ENCODE results near the gene BAIAP2.

Gene BAIAP2

DNA sequence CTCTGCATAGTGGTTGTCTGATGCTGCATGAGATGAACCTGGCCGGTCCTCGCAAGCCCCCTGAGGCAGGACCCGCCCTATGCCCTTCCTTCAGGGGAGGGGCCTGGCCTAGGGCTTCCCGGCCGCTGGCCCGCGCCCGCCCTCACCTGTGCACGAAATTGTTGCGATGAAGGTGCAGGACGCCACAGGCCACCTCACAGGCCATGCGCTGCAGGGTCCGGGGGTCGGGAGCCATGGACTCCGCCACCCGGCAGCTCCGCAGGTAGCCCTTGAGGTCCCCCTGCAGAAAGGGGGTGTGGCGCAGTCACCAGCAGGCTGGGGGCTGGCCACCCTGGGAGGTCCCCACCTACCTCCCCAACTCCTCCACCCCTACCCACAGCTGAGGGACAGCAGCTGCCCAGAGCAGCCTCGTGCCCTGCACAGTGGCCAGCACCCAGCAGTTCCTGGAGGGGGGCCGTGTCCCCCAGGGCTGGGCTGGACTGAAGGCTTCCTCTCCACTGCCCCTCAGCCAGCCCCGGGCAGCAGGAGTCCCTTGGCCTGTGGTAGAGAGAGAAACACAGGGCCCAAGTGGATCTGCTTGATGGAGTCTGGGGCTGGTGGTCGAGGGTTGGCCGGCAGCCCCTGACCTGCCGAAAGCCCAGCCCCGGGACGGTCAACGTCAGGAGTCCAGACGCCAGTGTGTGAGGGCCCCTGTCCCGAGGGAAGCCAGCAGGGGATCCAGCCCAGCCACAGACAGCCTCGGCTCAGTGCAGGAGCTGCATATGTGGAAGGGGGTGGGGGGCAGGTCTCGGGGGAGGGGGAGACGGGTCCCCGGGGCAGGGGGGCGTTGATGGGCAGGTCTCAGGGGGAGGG lies 91.6 kb downstream of the BAIAP2 start:
- TF ChIP-seq, protein P1, sequence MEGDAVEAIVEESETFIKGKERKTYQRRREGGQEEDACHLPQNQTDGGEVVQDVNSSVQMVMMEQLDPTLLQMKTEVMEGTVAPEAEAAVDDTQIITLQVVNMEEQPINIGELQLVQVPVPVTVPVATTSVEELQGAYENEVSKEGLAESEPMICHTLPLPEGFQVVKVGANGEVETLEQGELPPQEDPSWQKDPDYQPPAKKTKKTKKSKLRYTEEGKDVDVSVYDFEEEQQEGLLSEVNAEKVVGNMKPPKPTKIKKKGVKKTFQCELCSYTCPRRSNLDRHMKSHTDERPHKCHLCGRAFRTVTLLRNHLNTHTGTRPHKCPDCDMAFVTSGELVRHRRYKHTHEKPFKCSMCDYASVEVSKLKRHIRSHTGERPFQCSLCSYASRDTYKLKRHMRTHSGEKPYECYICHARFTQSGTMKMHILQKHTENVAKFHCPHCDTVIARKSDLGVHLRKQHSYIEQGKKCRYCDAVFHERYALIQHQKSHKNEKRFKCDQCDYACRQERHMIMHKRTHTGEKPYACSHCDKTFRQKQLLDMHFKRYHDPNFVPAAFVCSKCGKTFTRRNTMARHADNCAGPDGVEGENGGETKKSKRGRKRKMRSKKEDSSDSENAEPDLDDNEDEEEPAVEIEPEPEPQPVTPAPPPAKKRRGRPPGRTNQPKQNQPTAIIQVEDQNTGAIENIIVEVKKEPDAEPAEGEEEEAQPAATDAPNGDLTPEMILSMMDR (conservative IDR thresholded peaks at IDR 0.05; ENCODE audit: low read depth, low read length): no peak
- DNase-seq (ENCODE audit: low read depth): no peak
- no peak overlapping the region for H3K4me3 ChIP-seq (ENCODE audit: low read depth, low read length)

DNA sequence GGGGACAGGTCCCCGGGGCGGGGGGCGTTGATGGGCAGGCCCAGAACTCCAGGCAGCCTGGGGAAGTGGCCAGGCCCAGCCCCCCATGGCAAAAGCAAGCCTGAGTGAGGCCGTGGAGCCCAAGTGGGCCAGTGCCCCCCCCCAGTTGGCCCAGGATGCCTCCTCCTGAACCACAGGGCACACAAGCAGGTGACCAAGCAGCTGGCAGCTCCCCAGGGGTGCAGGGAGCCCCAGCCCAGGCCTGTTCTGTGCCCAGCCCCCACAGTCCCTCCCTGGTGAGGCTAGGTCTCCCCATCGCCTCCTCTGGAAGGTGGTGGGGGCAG lies 92.1 kb downstream of the BAIAP2 start:
- no peak overlapping the region for H3K4me3 ChIP-seq (ENCODE audit: low read depth, low read length)
- TF ChIP-seq, protein P1 (conservative IDR thresholded peaks at IDR 0.05; ENCODE audit: low read depth, low read length): no peak
- DNase-seq (ENCODE audit: low read depth): no peak

DNA sequence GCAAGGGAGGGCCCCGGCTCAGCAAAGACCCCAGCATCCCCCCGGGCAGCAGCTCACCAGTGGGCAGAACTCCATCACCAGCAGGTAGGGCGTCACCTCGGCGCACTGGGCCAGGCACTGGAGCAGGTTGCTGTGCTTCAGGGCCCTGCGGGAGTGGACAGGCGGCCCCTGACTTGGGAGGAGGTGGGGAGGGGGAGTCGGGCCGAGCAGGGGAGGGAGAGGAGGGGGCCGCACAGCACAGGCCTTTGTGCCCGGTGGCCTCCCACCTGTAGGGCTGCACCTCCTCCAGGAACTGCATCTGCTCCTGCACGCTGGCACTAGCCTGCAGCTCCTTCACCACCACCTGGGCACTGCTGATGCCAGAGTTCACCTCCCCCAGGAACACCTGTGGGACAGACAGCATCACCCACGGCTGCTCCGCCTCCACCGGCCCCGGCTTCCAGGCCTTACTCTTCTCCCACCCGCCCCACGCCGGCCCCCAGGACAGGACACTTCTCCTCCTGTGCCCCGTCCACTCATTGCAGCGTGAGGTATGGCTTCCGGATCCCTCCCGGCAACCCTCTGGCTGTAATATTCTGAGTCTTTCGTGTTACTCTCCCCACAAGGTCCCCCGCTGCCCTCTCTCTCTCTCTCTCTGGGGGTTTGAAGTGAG lies 92.7 kb downstream of the BAIAP2 start:
- TF ChIP-seq, protein P1 (conservative IDR thresholded peaks at IDR 0.05; ENCODE audit: low read depth, low read length): no peak
- no peak for DNase-seq (ENCODE audit: low read depth)
- no peak overlapping the region for H3K4me3 ChIP-seq (ENCODE audit: low read depth, low read length)

DNA sequence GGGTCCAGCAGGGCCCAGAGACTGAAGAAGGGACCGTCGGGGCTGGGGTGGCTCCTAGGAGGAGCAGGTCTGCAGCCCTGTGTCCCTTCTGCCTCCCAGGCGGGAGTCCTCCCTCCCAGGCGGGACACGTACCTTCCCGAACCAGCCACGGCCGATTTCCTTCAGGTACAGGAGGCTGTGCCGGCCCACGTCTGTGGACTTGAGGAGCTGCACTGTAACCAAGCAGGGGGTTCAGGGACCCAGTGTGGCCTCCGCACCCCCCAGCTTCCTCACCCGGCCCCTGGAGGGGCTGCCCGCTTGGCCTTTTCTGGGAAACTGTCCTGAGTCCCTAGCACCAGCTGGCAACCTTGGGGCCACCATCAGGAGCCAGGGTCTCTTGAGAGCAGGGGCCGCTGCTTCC lies 93.4 kb downstream of the BAIAP2 start:
- TF ChIP-seq, protein P1 (conservative IDR thresholded peaks at IDR 0.05; ENCODE audit: low read depth, low read length): no peak
- H3K4me3 ChIP-seq (ENCODE audit: low read depth, low read length): no peak overlapping the region
- no peak for DNase-seq (ENCODE audit: low read depth)

DNA sequence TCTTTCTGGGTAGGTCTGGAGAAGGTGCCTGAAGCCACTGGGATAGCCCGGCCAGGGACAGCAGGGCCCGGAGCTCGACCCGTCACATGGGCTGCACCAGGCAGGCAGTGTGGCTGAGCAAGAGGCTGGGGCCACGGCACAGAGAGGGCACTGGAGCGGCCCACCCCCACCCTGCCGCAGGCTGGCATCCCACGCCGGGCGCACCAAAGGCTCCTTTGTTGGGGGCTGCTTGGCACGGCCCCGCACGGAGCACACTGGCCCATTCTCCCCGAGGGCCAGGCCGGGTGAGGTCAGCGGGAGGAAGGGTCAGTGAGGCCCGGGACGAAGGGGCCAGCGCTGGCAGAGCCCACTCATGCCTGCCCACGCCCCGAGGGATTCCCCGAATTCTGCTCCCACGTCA lies 93.8 kb downstream of the BAIAP2 start:
- TF ChIP-seq, protein P1 (conservative IDR thresholded peaks at IDR 0.05; ENCODE audit: low read depth, low read length): no peak
- no peak overlapping the region for H3K4me3 ChIP-seq (ENCODE audit: low read depth, low read length)
- no peak for DNase-seq (ENCODE audit: low read depth)

DNA sequence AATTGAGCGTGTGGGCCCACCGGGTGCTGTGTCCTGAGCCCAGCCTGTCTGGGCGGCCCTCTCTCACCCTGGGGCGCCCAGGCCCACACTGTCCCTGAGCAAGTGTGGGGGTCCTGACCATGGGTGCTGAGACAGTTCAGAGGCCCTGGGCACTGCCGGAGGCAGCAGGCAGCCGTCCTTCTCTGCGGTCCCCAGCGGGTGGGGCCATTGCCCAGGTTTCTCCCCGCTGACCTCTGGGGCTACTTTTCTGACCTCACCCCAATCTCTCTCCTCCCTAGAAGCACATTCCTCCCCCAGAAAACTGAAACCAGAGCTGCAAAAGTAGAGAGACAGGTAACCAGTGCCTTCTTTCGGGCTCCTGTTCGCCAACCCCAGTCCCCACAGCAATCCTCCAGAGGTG lies 94.3 kb downstream of the BAIAP2 start:
- no peak overlapping the region for H3K4me3 ChIP-seq (ENCODE audit: low read depth, low read length)
- no peak for DNase-seq (ENCODE audit: low read depth)
- TF ChIP-seq, protein P1 (conservative IDR thresholded peaks at IDR 0.05; ENCODE audit: low read depth, low read length): peak; percentile 19

Measured in choroid plexus epithelial cell (primary cell).